GM12878 (cell line): ENCODE data around the gene ZBTB16. TPM values are rescaled to one million over a fixed set of nuclear protein-coding genes. Genes with fewer than 3 reads are reported as not detected.

Experiments used
- ATAC-seq: fragments of 200-7000 bp; cut with Tn5 transposase; 3 replicates; pipeline ENCODE4 v1.9.1; 2020; ENCODE audit warnings: mild to moderate bottlenecking, moderate library complexity
- BruUV-seq: library from RNA; stranded (reverse); fragments of 400-500 nt; replicated peaks from 2 replicates; lab custom pipeline; 2021; lab: Mats Ljungman, UMichigan
- CTCF ChIA-PET: fragments of 300-600 bp; sonication (Branson Sonifier 250); formaldehyde crosslinking; extraction: SDS; loops from one replicate; lab custom pipeline; 2021; ENCODE audit warnings: inconsistent platforms; lab: Yijun Ruan, JAX
- POLR2A ChIA-PET: fragments of 350-600 bp; formaldehyde crosslinking; extraction: SDS; loops from one replicate; lab custom pipeline; 2021; ENCODE audit warnings: inconsistent platforms; lab: Charles Lee
- RAD21 ChIA-PET: fragments of 300-600 bp; sonication (Branson Sonifier 250); formaldehyde crosslinking; loops from one replicate; lab custom pipeline; 2023; ENCODE audit warnings: antibody characterized with exemption; ENCODE audit not compliant: unreplicated experiment; lab: Charles Lee
- SMC1A ChIA-PET: fragments of 300-600 bp; sonication (Branson Sonifier 250); formaldehyde crosslinking; loops from one replicate; lab custom pipeline; 2023; ENCODE audit not compliant: unreplicated experiment, uncharacterized antibody; lab: Charles Lee
- DNase-seq: peaks from one replicate; pipeline ENCODE4 v3.0.0-alpha.2; 2011; ENCODE audit warnings: low read depth, low spot score
- FAIRE-seq: peaks from 3 replicates; lab custom pipeline; 2011; peaks lifted over from hg19 to GRCh38; lab: Jason Lieb, UNC
- H2AFZ ChIP-seq: 2 replicates; pipeline ENCODE4 v1.6.0; 2011; ENCODE audit warnings: low read depth, low read length, control low read depth; ENCODE audit not compliant: control insufficient read depth
- H3K27ac ChIP-seq: 2 replicates; pipeline ENCODE4 v1.5.1; 2011; ENCODE audit warnings: control low read depth; ENCODE audit not compliant: control insufficient read depth, insufficient read depth
- H3K27me3 ChIP-seq, 2 experiments: replicated peaks in 1 of 2; 2 replicates each; pipeline versions ENCODE4 v1.6.0 to v1.6.1; 2011; ENCODE audit warnings: low read length in 1 of 2; ENCODE audit not compliant: control insufficient read depth in 2 of 2, insufficient read depth in 2 of 2
- H3K36me3 ChIP-seq, 2 experiments: 2 replicates each; pipeline ENCODE4 v1.5.1; 2011; ENCODE audit warnings: low read length in 1 of 2; ENCODE audit not compliant: control insufficient read depth in 2 of 2, insufficient read depth in 2 of 2
- H3K4me1 ChIP-seq: 2 replicates; pipeline ENCODE4 v1.6.1; 2011; ENCODE audit warnings: mild to moderate bottlenecking, low read length, moderate library complexity, mixed read lengths; ENCODE audit not compliant: control insufficient read depth, insufficient read depth
- H3K4me2 ChIP-seq: 2 replicates; pipeline ENCODE4 v1.6.0; 2011; ENCODE audit warnings: control low read depth; ENCODE audit not compliant: control insufficient read depth, insufficient read depth
- H3K4me3 ChIP-seq: fragments of 200-600 bp; sonication (generic); 2 replicates; pipeline ENCODE4 v1.5.1; 2016
- H3K79me2 ChIP-seq: 2 replicates; pipeline ENCODE4 v1.6.0; 2011; ENCODE audit warnings: low read length; ENCODE audit not compliant: control insufficient read depth, insufficient read depth
- H3K9ac ChIP-seq: 2 replicates; pipeline ENCODE4 v1.8.0; 2011; ENCODE audit warnings: low read length, control low read depth, mixed read lengths; ENCODE audit not compliant: control insufficient read depth, insufficient read depth
- H3K9me3 ChIP-seq: replicated peaks from 3 replicates; pipeline ENCODE4 v1.5.1; 2011; ENCODE audit warnings: mild to moderate bottlenecking, low read length; ENCODE audit not compliant: control insufficient read depth, insufficient read depth
- H4K20me1 ChIP-seq: 2 replicates; pipeline ENCODE4 v1.6.0; 2011; ENCODE audit not compliant: control insufficient read depth, insufficient read depth
- ASH2L ChIP-seq: fragments of 300-600, 200-600 bp; sonication (generic); IDR thresholded peaks from 2 replicates; pipeline ENCODE4 v1.6.1; 2017; ENCODE audit warnings: low read depth, mild to moderate bottlenecking, borderline replicate concordance
- POLR2AphosphoS5 ChIP-seq: IDR thresholded peaks from 2 replicates; pipeline ENCODE4 v1.6.1; 2011; ENCODE audit warnings: mild to moderate bottlenecking, low read length, inconsistent platforms
- WGBS: methylation state at CpG from one replicate; pipeline ENCODE4 v1.1.6; 2016; ENCODE audit warnings: low lambda C conversion rate; ENCODE audit not compliant: insufficient replicate concordance, insufficient coverage; ENCODE audit errors: missing lambda C conversion rate; 5-methylcytosine and 5-hydroxymethylcytosine counted together
- in situ Hi-C: fragments of 300-500 bp; cut with MboI; formaldehyde crosslinking; loops from 9 replicates; pipeline ENCODE4 v1.14.3; 2018; ENCODE audit warnings: mixed read lengths
- intact Hi-C: fragments of 100-400 bp; cut with micrococcal nuclease; formaldehyde crosslinking; loops from one replicate; pipeline ENCODE4 v1.14.2; 2022; ENCODE audit not compliant: unreplicated experiment
- polyA plus RNA-seq, 11 experiments: library from polyadenylated mRNA; depleted of rRNA in 4 of 11; unstranded in 6 of 11; stranded (reverse) in 5 of 11; fragments of >200 nt; fragmentation: Nextera tagmentation in 4 of 11; fragmentation: Illumina TruSeq in 1 of 11; extraction: Ambion mirVana in 4 of 11; extraction: Trizol in 1 of 11; gene quantifications; 1 replicate in 1 of 11; 2 replicates in 10 of 11; pipeline versions ENCODE4 v1.2.1 to v1.2.3, GENCODE V29; 2011 to 2016; ENCODE audit warnings: inconsistent platforms in 2 of 11, missing spikeins in 2 of 11, low read depth in 1 of 11
- total RNA-seq, 4 experiments: library from RNA; depleted of rRNA in 3 of 4; stranded (reverse); fragments of >200 nt in 3 of 4; fragmentation: Illumina TruSeq in 1 of 4; extraction: Trizol in 1 of 4; gene quantifications; 2 replicates each; pipeline versions ENCODE4 v1.2.1 to v1.2.3, GENCODE V29; 2013 to 2021

ZBTB16 gene
- total and polyA plus RNA-seq, 10 of the 15 experiments (the other 5 are each of a cell fraction or from before 2014, with no cell fraction given), result 0.38 TPM; not detected in 9

GRCh38 chr11:114082767-114083181 lies 23.3 kb downstream of the ZBTB16 start:
- 16% methylated on average over 22 of the region's 22 CpGs for WGBS
- Histone ChIP-seq H3K4me2 (no peak overlapping the region), H2AFZ (no peak overlapping the region), H3K27me3 (peaks cover 3% of the 10 kb centered on the region in 2 experiments; a peak in 2 of 4 replicates), H3K4me3 (no peak overlapping the region), H3K27ac (no peak overlapping the region), H4K20me1 (no peaks in the 10 kb centered on the region), H3K79me2 (no peaks in the 10 kb centered on the region), H3K36me3 (no peaks in the 10 kb centered on the region), H3K9me3 (no peaks in the 10 kb centered on the region), H3K9ac (no peak overlapping the region), H3K4me1 (no peaks in the 10 kb centered on the region)
- SMC1A ChIA-PET, result interaction anchor here (0.6 kb wide), 1 partner anchor 92 kb away, joined by 3 read pairs; no protein-coding TSS in a partner anchor
- in situ Hi-C loops, result no loop called here
- no peak for TF ChIP-seq POLR2AphosphoS5
- CTCF ChIA-PET, result no interaction called here
- intact Hi-C loops, result no loop called here
- no peak for ATAC-seq
- BruUV-seq, result no TSS peak
- no peak for DNase-seq
- no peak for FAIRE-seq
- POLR2A ChIA-PET, result no interaction called here
- RAD21 ChIA-PET, result no interaction called here

- H3K9me3 ChIP-seq, result no peaks in the 10 kb centered on the region
- H3K4me2 ChIP-seq, result no peak overlapping the region
- WGBS, result 1% methylated on average over 11 of the region's 11 CpGs
- H2AFZ ChIP-seq, result no peak overlapping the region
- H3K36me3 ChIP-seq, result no peaks in the 10 kb centered on the region
- POLR2A ChIA-PET, result no interaction called here
- SMC1A ChIA-PET, result interaction anchor here (1.0 kb wide), 1 partner anchor 24 kb away, joined by 3 read pairs; no protein-coding TSS in a partner anchor
- H3K4me3 ChIP-seq, result no peak overlapping the region
- no peak overlapping the region for H3K9ac ChIP-seq
- no peak overlapping the region for H3K27ac ChIP-seq
- intact Hi-C loops (no loop called here), in situ Hi-C loops (no loop called here)
- CTCF ChIA-PET, result no interaction called here
- FAIRE-seq (no peak), ATAC-seq (no peak), DNase-seq (no peak)
- RAD21 ChIA-PET, result no interaction called here
- BruUV-seq, result no TSS peak
- no peaks in the 10 kb centered on the region for H3K4me1 ChIP-seq
- no peaks in the 10 kb centered on the region for H4K20me1 ChIP-seq
- no peaks in the 10 kb centered on the region for H3K79me2 ChIP-seq
- peaks cover 3% of the 10 kb centered on the region in 2 experiments; a peak in 2 of 4 replicates for H3K27me3 ChIP-seq
- TF ChIP-seq ASH2L, result no peak
These were observed 24.1 kb downstream of the ZBTB16 start for GRCh38 chr11:114083391-114084252.
